Upper lobe of left lung (tissue), 4 donors: ENCODE measurements around the gene TPRG1.

Experiments
- POLR2A ChIP-seq, 4 donors: fragments of 450-650 bp; IDR thresholded peaks; one replicate each; pipeline ENCODE4 v1.5.1; 2016 to 2017; ENCODE audit warnings: antibody characterized with exemption in 4 of 4, mild to moderate bottlenecking in 2 of 4
- TF ChIP-seq, protein P1 (sequence below), 6 experiments: fragments of 450-650 bp in 4 of 6; fragments of 200-600 bp in 2 of 6; sonication (generic) in 2 of 6; IDR thresholded peaks; one replicate each; pipeline ENCODE4 v1.5.1; 2016 to 2019; ENCODE audit warnings: antibody characterized with exemption in 6 of 6

DNA sequence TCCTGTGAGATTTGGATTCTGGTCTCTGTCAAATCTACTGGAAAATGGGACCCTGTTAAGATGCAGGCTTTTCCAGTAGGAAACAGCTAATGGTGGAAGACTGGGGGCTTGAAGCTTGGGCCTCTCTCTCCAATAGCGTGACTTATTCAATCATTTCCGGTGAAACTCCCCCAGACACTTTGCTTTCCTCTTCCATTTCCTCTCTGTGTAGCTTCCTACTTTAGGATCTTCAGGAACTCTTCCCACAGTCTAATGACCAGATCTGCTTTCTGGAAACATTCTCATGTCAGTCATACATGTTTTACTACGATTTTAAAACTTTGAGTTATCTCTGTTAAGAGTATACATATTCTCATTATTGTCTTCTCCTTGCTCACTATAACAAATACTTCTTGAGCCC is 28.0 kb upstream of the TPRG1 start:
- TF ChIP-seq, protein P1, sequence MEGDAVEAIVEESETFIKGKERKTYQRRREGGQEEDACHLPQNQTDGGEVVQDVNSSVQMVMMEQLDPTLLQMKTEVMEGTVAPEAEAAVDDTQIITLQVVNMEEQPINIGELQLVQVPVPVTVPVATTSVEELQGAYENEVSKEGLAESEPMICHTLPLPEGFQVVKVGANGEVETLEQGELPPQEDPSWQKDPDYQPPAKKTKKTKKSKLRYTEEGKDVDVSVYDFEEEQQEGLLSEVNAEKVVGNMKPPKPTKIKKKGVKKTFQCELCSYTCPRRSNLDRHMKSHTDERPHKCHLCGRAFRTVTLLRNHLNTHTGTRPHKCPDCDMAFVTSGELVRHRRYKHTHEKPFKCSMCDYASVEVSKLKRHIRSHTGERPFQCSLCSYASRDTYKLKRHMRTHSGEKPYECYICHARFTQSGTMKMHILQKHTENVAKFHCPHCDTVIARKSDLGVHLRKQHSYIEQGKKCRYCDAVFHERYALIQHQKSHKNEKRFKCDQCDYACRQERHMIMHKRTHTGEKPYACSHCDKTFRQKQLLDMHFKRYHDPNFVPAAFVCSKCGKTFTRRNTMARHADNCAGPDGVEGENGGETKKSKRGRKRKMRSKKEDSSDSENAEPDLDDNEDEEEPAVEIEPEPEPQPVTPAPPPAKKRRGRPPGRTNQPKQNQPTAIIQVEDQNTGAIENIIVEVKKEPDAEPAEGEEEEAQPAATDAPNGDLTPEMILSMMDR (IDR thresholded peaks at IDR 0.05), result no peak
- no peak for TF ChIP-seq POLR2A (IDR thresholded peaks at IDR 0.05)
